ENCODE data around the gene ASXL1. TPM values are rescaled to one million over a fixed set of nuclear protein-coding genes. Genes with fewer than 3 reads are reported as not detected.
"Not testable (repeated sequence)": the region's sequence is repeated elsewhere in the genome, so short reads cannot be mapped to it uniquely, and the experiment has no call there.

Gene ASXL1
- total and polyA plus RNA-seq, 2 donors (not counting 1 experiment from before 2014, with no cell fraction given), result 93.0 to 180 TPM

DNA sequence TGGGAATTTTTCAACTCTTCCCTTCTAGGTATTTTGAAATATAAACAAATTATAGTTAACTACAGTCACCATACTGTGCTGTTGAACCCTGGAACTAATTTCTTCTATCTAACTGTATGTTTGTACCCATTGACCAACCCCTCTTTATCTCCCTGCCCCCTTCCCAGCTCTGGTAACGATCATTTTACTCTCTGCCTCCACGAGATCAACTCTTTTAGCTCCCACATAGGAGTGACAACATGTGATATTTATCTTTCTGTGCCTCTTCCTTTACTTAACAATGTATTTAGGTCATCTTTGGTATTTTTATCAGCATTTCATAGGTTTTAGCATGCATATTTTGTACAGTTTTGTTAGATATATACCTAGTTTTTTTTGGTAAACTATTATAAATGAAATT, 45.9 kb downstream of the ASXL1 start:
- Histone ChIP-seq H3K9me3 (ENCODE audit: control extremely low read depth in 1 of 3, control insufficient read depth in 2 of 3, insufficient read depth in 1 of 3, low read length in 2 of 3) (no peaks in the 10 kb centered on the region), H3K9ac (ENCODE audit: low read length) (no peak overlapping the region), H4K20me1 (ENCODE audit: control insufficient read depth, insufficient read depth, low read length, poor library complexity, severe bottlenecking) (peaks cover 43% of the 10 kb centered on the region), H2AFZ (ENCODE audit: insufficient read depth, low read depth, low read length, poor library complexity, severe bottlenecking) (no peak overlapping the region), H3K4me3 (ENCODE audit: control extremely low read depth in 1 of 5, extremely low read depth in 1 of 5, insufficient read depth in 1 of 5, low read depth in 2 of 5, low read length in 4 of 5) (no peak overlapping the region), H3K4me1 (ENCODE audit: control insufficient read depth in 2 of 2, insufficient read depth in 2 of 2, low read length in 2 of 2) (no peaks in the 10 kb centered on the region), H3K27me3 (replicated peaks in 1 of 4; ENCODE audit: control extremely low read depth in 1 of 4, control insufficient read depth in 3 of 4, insufficient read depth in 4 of 4, low read length in 3 of 4) (no peaks in the 10 kb centered on the region), H3K27ac (ENCODE audit: low read length in 2 of 2) (no peak overlapping the region), H3K4me2 (replicated peaks; ENCODE audit: low read depth, low read length, poor library complexity, severe bottlenecking) (no peak overlapping the region), H3K79me2 (ENCODE audit: control insufficient read depth, insufficient read depth, low read length) (peaks cover 90% of the 10 kb centered on the region), H3K36me3 (replicated peaks in 1 of 2; ENCODE audit: control extremely low read depth in 1 of 2, control insufficient read depth in 1 of 2, extremely low read depth in 1 of 2, insufficient read depth in 2 of 2, low read length in 1 of 2) (peaks cover 4 to 14% of the 10 kb centered on the region in 2 experiments)
- no CpG with 5 or more reads among the region's 2 CpGs for WGBS (ENCODE audit: insufficient coverage)
- no peak for DNase-seq
- Mint-ChIP-seq H3K4me3 (no peak overlapping the region), H3K4me1 (peaks cover 30% of the 10 kb centered on the region), H3K27ac (no peak overlapping the region), H3K27me3 (no peaks in the 10 kb centered on the region), H3K9me3 (ENCODE audit: insufficient read depth) (no peaks in the 10 kb centered on the region)
- ChIA-PET POLR2A (no interaction called here), CTCF (no interaction called here)
- intact Hi-C loops (cut with micrococcal nuclease), result no loop called here
- ATAC-seq (ENCODE audit: low read depth), result no peak
- TF ChIP-seq EZH2 (IDR thresholded peaks at IDR 0.05; ENCODE audit: borderline replicate concordance, insufficient read depth, low read depth, low read length, poor library complexity, severe bottlenecking), result no peak
- TF ChIP-seq, protein P1, sequence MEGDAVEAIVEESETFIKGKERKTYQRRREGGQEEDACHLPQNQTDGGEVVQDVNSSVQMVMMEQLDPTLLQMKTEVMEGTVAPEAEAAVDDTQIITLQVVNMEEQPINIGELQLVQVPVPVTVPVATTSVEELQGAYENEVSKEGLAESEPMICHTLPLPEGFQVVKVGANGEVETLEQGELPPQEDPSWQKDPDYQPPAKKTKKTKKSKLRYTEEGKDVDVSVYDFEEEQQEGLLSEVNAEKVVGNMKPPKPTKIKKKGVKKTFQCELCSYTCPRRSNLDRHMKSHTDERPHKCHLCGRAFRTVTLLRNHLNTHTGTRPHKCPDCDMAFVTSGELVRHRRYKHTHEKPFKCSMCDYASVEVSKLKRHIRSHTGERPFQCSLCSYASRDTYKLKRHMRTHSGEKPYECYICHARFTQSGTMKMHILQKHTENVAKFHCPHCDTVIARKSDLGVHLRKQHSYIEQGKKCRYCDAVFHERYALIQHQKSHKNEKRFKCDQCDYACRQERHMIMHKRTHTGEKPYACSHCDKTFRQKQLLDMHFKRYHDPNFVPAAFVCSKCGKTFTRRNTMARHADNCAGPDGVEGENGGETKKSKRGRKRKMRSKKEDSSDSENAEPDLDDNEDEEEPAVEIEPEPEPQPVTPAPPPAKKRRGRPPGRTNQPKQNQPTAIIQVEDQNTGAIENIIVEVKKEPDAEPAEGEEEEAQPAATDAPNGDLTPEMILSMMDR (IDR thresholded peaks at IDR 0.05), result no peak

DNA sequence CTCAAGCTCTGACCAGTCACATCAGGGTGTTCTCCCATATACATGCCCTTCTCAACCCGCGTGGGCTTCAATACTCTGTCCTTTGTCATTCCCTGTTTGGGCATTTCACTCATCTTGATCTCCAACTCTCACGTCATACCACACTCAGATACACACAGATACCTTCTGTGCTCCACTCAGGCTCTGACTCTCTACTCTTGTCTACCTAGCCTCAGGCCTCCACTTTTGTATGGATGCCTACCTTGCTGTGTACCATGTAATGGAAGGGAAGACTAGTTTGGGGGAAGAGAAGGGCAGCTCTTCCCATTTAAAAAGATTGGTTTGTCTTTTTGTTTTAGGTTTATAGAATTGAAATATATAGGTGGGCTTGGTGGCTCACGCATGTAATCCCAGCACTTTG, 48.6 kb downstream of the ASXL1 start:
- ATAC-seq (ENCODE audit: low read depth), result no peak
- H3K27ac ChIP-seq (ENCODE audit: low read length in 2 of 2), result no peak overlapping the region
- peaks cover 90% of the 10 kb centered on the region for H3K79me2 ChIP-seq (ENCODE audit: control insufficient read depth, insufficient read depth, low read length)
- 100% methylated on average over 3 of the region's 4 CpGs for WGBS (ENCODE audit: insufficient coverage)
- peaks cover 2 to 15% of the 10 kb centered on the region in 2 experiments for H3K36me3 ChIP-seq (replicated peaks in 1 of 2; ENCODE audit: control extremely low read depth in 1 of 2, control insufficient read depth in 1 of 2, extremely low read depth in 1 of 2, insufficient read depth in 2 of 2, low read length in 1 of 2)
- H3K27me3 ChIP-seq (replicated peaks in 1 of 4; ENCODE audit: control extremely low read depth in 1 of 4, control insufficient read depth in 3 of 4, insufficient read depth in 4 of 4, low read length in 3 of 4), result no peaks in the 10 kb centered on the region
- H4K20me1 ChIP-seq (ENCODE audit: control insufficient read depth, insufficient read depth, low read length, poor library complexity, severe bottlenecking), result peaks cover 28% of the 10 kb centered on the region
- POLR2A ChIA-PET, result no interaction called here
- no peaks in the 10 kb centered on the region for H3K9me3 ChIP-seq (ENCODE audit: control extremely low read depth in 1 of 3, control insufficient read depth in 2 of 3, insufficient read depth in 1 of 3, low read length in 2 of 3)
- DNase-seq, result no peak
- no peak overlapping the region for H3K4me3 ChIP-seq (ENCODE audit: control extremely low read depth in 1 of 5, extremely low read depth in 1 of 5, insufficient read depth in 1 of 5, low read depth in 2 of 5, low read length in 4 of 5)
- Mint-ChIP-seq H3K27ac (no peak overlapping the region), H3K4me1 (peaks cover 27% of the 10 kb centered on the region), H3K9me3 (ENCODE audit: insufficient read depth) (no peaks in the 10 kb centered on the region), H3K27me3 (no peaks in the 10 kb centered on the region), H3K4me3 (no peak overlapping the region)
- CTCF ChIA-PET, result interaction anchor here (0.9 kb wide), 1 partner anchor 9 kb away, joined by 3 read pairs; no protein-coding TSS in a partner anchor
- H3K9ac ChIP-seq (ENCODE audit: low read length), result no peak overlapping the region
- no peak overlapping the region for H3K4me2 ChIP-seq (replicated peaks; ENCODE audit: low read depth, low read length, poor library complexity, severe bottlenecking)
- intact Hi-C loops (cut with micrococcal nuclease), result no loop called here
- TF ChIP-seq EZH2 (IDR thresholded peaks at IDR 0.05; ENCODE audit: borderline replicate concordance, insufficient read depth, low read depth, low read length, poor library complexity, severe bottlenecking), result no peak
- TF ChIP-seq, protein P1 (IDR thresholded peaks at IDR 0.05), result no peak
- peaks cover 2% of the 10 kb centered on the region in 2 donors for H3K4me1 ChIP-seq (ENCODE audit: control insufficient read depth in 2 of 2, insufficient read depth in 2 of 2, low read length in 2 of 2)
- no peak overlapping the region for H2AFZ ChIP-seq (ENCODE audit: insufficient read depth, low read depth, low read length, poor library complexity, severe bottlenecking)

DNA sequence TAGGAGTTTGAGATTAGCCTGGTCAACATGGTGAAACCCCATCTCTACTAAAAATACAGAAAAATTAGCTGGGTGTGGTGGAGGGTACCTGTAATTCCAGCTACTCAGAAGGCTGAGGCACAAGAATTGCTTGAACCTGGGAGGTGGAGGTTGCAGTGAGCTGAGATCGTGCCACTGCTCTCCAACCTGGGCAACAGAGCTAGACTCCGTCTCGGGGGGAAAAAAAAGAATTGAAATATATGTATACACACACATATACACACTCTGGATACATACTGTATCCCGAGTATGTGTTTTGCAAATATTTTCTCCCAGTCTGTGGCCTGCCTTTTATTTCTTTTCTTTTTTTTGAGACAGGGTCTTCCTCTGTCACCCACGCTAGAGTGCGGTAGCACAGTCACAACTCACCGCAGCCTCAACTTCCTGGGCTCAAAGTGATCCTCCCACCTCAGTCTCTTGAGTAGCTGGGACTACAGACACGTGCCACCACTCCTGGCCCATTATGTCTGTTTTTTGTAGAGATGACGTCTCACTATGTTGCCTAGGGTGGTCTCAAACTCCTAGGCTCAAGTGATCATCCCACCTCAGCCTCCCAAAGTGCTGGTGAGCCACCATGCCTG, 49.1 kb downstream of the ASXL1 start:
- POLR2A ChIA-PET; H3K4me3 Mint-ChIP-seq; H3K4me3 ChIP-seq (ENCODE audit: control extremely low read depth in 1 of 5, extremely low read depth in 1 of 5, insufficient read depth in 1 of 5, low read depth in 2 of 5, low read length in 4 of 5); H3K4me1 ChIP-seq (ENCODE audit: control insufficient read depth in 2 of 2, insufficient read depth in 2 of 2, low read length in 2 of 2); H2AFZ ChIP-seq (ENCODE audit: insufficient read depth, low read depth, low read length, poor library complexity, severe bottlenecking); H3K4me2 ChIP-seq (replicated peaks; ENCODE audit: low read depth, low read length, poor library complexity, severe bottlenecking); H3K9me3 ChIP-seq (ENCODE audit: control extremely low read depth in 1 of 3, control insufficient read depth in 2 of 3, insufficient read depth in 1 of 3, low read length in 2 of 3); H3K27me3 Mint-ChIP-seq; H3K27me3 ChIP-seq (replicated peaks in 1 of 4; ENCODE audit: control extremely low read depth in 1 of 4, control insufficient read depth in 3 of 4, insufficient read depth in 4 of 4, low read length in 3 of 4); intact Hi-C loops (cut with micrococcal nuclease); ATAC-seq (ENCODE audit: low read depth); H3K9me3 Mint-ChIP-seq (ENCODE audit: insufficient read depth); DNase-seq; H3K27ac Mint-ChIP-seq; H3K9ac ChIP-seq (ENCODE audit: low read length); H3K27ac ChIP-seq (ENCODE audit: low read length in 2 of 2): not testable (repeated sequence)
- CTCF ChIA-PET, result interaction anchor here (0.9 kb wide), 1 partner anchor 8 kb away, joined by 3 read pairs; no protein-coding TSS in a partner anchor
- 81% methylated on average over 5 of the region's 9 CpGs for WGBS (ENCODE audit: insufficient coverage)
- peaks cover 2 to 12% of the 10 kb centered on the region in 2 experiments for H3K36me3 ChIP-seq (replicated peaks in 1 of 2; ENCODE audit: control extremely low read depth in 1 of 2, control insufficient read depth in 1 of 2, extremely low read depth in 1 of 2, insufficient read depth in 2 of 2, low read length in 1 of 2)
- H3K79me2 ChIP-seq (ENCODE audit: control insufficient read depth, insufficient read depth, low read length), result peaks cover 91% of the 10 kb centered on the region
- peaks cover 30% of the 10 kb centered on the region for H3K4me1 Mint-ChIP-seq
- peaks cover 25% of the 10 kb centered on the region for H4K20me1 ChIP-seq (ENCODE audit: control insufficient read depth, insufficient read depth, low read length, poor library complexity, severe bottlenecking)
